ENCODE measurements around the gene PLEKHA6. TPM values are rescaled to one million over a fixed set of nuclear protein-coding genes. Genes with fewer than 3 reads are reported as not detected.
A peak's percentile ranks its signal among the peaks of the same experiment; 100 is the strongest.
"Not testable (repeated sequence)": the region's sequence is repeated elsewhere in the genome, so short reads cannot be mapped to it uniquely, and the experiment has no call there.

Gene PLEKHA6
- total and polyA plus RNA-seq, 2 experiments from 2014 or later, result 2.8 to 6.2 TPM

- not testable (repeated sequence) for H3K27me3 ChIP-seq (ENCODE audit: insufficient read depth); DNase-seq (ENCODE audit: low spot score); H3K9me2 ChIP-seq (ENCODE audit: insufficient read depth); H3K4me3 Mint-ChIP-seq; H3K9me3 Mint-ChIP-seq; H3K79me2 ChIP-seq (replicated peaks; ENCODE audit: insufficient read depth); H3F3A ChIP-seq (replicated peaks; ENCODE audit: low read depth); H3K4me3 ChIP-seq; H3K27ac Mint-ChIP-seq; H3K4me1 ChIP-seq (ENCODE audit: insufficient read depth); H3K36me3 ChIP-seq (ENCODE audit: insufficient read depth); H3K27me3 Mint-ChIP-seq (ENCODE audit: insufficient read depth, low read depth, poor library complexity); H3K36me3 Mint-ChIP-seq (ENCODE audit: low read depth); H3K27ac ChIP-seq (ENCODE audit: low read depth); H3K4me2 ChIP-seq; H4K20me1 ChIP-seq (replicated peaks; ENCODE audit: insufficient read depth); H2AFZ ChIP-seq; ATAC-seq
- H3K4me1 Mint-ChIP-seq, result peaks cover 13% of the 10 kb centered on the region
Measured at GRCh38 chr1:204327870-204328269, 31.9 kb downstream of the PLEKHA6 start.

GRCh38 chr1:204327359-204327758 is 32.4 kb downstream of the PLEKHA6 start:
- Mint-ChIP-seq H3K36me3 (ENCODE audit: low read depth) (peaks cover 5% of the 10 kb centered on the region; the same call in 1 of the 3 replicates), H3K4me3 (no peak overlapping the region), H3K27ac (no peak overlapping the region), H3K27me3 (ENCODE audit: insufficient read depth, low read depth, poor library complexity) (no peaks in the 10 kb centered on the region), H3K9me3 (no peaks in the 10 kb centered on the region), H3K4me1 (peaks cover 15% of the 10 kb centered on the region)
- TF ChIP-seq JUNB (IDR thresholded peaks at IDR 0.05; ENCODE audit: unreplicated experiment) (no peak), STAT1 (IDR thresholded peaks at IDR 0.05; ENCODE audit: unreplicated experiment) (no peak), ETS1 (IDR thresholded peaks at IDR 0.05) (no peak), EZH2 (IDR thresholded peaks at IDR 0.05; ENCODE audit: low read depth, unreplicated experiment) (no peak), CREB1 (CRISPR knock-in tag; IDR thresholded peaks at IDR 0.05; ENCODE audit: low read depth) (no peak), ZNF114 (CRISPR knock-in tag; IDR thresholded peaks at IDR 0.05) (no peak)
- no peak overlapping the region for H3K27ac ChIP-seq (ENCODE audit: low read depth)
- no peaks in the 10 kb centered on the region for H3K79me2 ChIP-seq (replicated peaks; ENCODE audit: insufficient read depth)
- no peaks in the 10 kb centered on the region; the same call in 1 of the 2 replicates for H3K4me1 ChIP-seq (ENCODE audit: insufficient read depth)
- ATAC-seq (0 out of 3 replicates have a peak, but pooled peaks have one; percentile 20), DNase-seq (ENCODE audit: low spot score) (no peak)
- H2AFZ ChIP-seq, result 0 out of 2 replicates have a peak overlapping the region, but pooled peaks have one; percentile 14
- peaks cover 4% of the 10 kb centered on the region; the same call in 1 of the 2 replicates for H3K9me2 ChIP-seq (ENCODE audit: insufficient read depth)
- no peaks in the 10 kb centered on the region; the same call in 1 of the 2 replicates for H4K20me1 ChIP-seq (replicated peaks; ENCODE audit: insufficient read depth)
- H3K4me3 ChIP-seq, result no peak overlapping the region
- H3K36me3 ChIP-seq (ENCODE audit: insufficient read depth), result no peaks in the 10 kb centered on the region
- H3K27me3 ChIP-seq (ENCODE audit: insufficient read depth), result no peaks in the 10 kb centered on the region
- no peak overlapping the region for H3K4me2 ChIP-seq
- H3F3A ChIP-seq (replicated peaks; ENCODE audit: low read depth), result no peaks in the 10 kb centered on the region

GRCh38 chr1:204326771-204327300 is 32.9 kb downstream of the PLEKHA6 start:
- Histone ChIP-seq H3K79me2 (replicated peaks; ENCODE audit: insufficient read depth) (no peaks in the 10 kb centered on the region), H3F3A (replicated peaks; ENCODE audit: low read depth) (no peaks in the 10 kb centered on the region), H2AFZ (0 out of 2 replicates have a peak overlapping the region, but pooled peaks have one; percentile 14), H3K4me3 (no peak overlapping the region), H3K27me3 (ENCODE audit: insufficient read depth) (no peaks in the 10 kb centered on the region), H3K36me3 (ENCODE audit: insufficient read depth) (no peaks in the 10 kb centered on the region), H4K20me1 (replicated peaks; ENCODE audit: insufficient read depth) (no peaks in the 10 kb centered on the region; the same call in 1 of the 2 replicates), H3K4me1 (ENCODE audit: insufficient read depth) (no peaks in the 10 kb centered on the region), H3K4me2 (no peak overlapping the region), H3K27ac (ENCODE audit: low read depth) (no peak overlapping the region), H3K9me2 (ENCODE audit: insufficient read depth) (peaks cover 4% of the 10 kb centered on the region; the same call in 1 of the 2 replicates)
- H3K36me3 Mint-ChIP-seq (ENCODE audit: low read depth), result peaks cover 5% of the 10 kb centered on the region; the same call in 1 of the 3 replicates
- H3K27ac Mint-ChIP-seq, result no peak overlapping the region
- H3K9me3 Mint-ChIP-seq, result no peaks in the 10 kb centered on the region
- H3K27me3 Mint-ChIP-seq (ENCODE audit: insufficient read depth, low read depth, poor library complexity), result peaks cover 1% of the 10 kb centered on the region
- H3K4me1 Mint-ChIP-seq, result peaks cover 17% of the 10 kb centered on the region
- ATAC-seq (peak; percentile 27; the same call in 1 of the 3 replicates), DNase-seq (ENCODE audit: low spot score) (no peak)
- H3K4me3 Mint-ChIP-seq, result no peak overlapping the region
- TF ChIP-seq ETS1 (IDR thresholded peaks at IDR 0.05) (no peak), STAT1 (IDR thresholded peaks at IDR 0.05; ENCODE audit: unreplicated experiment) (no peak), ZNF114 (CRISPR knock-in tag; IDR thresholded peaks at IDR 0.05) (no peak), REST (IDR thresholded peaks at IDR 0.05; ENCODE audit: unreplicated experiment) (no peak), EZH2phosphoT487 (IDR thresholded peaks at IDR 0.05; ENCODE audit: unreplicated experiment) (no peak)

Data from GM23338 (cell line).